Transverse colon (tissue), 1 donor: ENCODE measurements around the gene ZYX.

Experiments
- EP300 ChIP-seq: sonication (generic); formaldehyde crosslinking; IDR thresholded peaks from one replicate; pipeline ENCODE4 v1.6.1; 2017; ENCODE audit warnings: antibody characterized with exemption, low read depth
- POLR2A ChIP-seq: fragments of 450-650 bp; IDR thresholded peaks from one replicate; pipeline ENCODE4 v1.6.1; 2016; ENCODE audit warnings: antibody characterized with exemption, mild to moderate bottlenecking, moderate library complexity

GRCh38 chr7:143394068-143394467 is 12.9 kb downstream of the ZYX start:
- TF ChIP-seq POLR2A (no peak), EP300 (no peak)
